ENCODE results near the gene KRT222. TPM values are rescaled to one million over a fixed set of nuclear protein-coding genes. Genes with fewer than 3 reads are reported as not detected.

The KRT222 gene
- total RNA-seq, 6 experiments from 2014 or later = 1.2 to 3.2 (median 1.9) TPM

- ATAC-seq = no peak
- H3K9me3 ChIP-seq = no peaks in the 10 kb centered on the region
- 100% methylated on average over 1 of the region's 3 CpGs for WGBS (ENCODE audit: insufficient coverage, low coverage, low lambda C conversion rate, missing lambda C conversion rate)
Measured at GRCh38 chr17:40616592-40616991, 48.4 kb downstream of the KRT222 start.

GRCh38 chr17:40615841-40616476, 49.0 kb downstream of the KRT222 start:
- no peaks in the 10 kb centered on the region for H3K9me3 ChIP-seq
- DNase-seq = no peak
- peaks cover 0 to 12% (median 6%) of the 10 kb centered on the region in 4 donors for H3K4me1 ChIP-seq
- no peak for TF ChIP-seq CTCF (IDR thresholded peaks at IDR 0.05)
- TF ChIP-seq POLR2A (IDR thresholded peaks at IDR 0.05) = no peak
- no peak overlapping the region for H3K4me3 ChIP-seq
- H3K27ac ChIP-seq = no peak overlapping the region
- H3K36me3 ChIP-seq = no peaks in the 10 kb centered on the region
- ATAC-seq = no peak
- H3K27me3 ChIP-seq = no peaks in the 10 kb centered on the region
- intact Hi-C loops (cut with DNase I) = loop anchor here in 1 of 2 donors (5.0 kb wide), 1 partner anchor 171 kb away; no protein-coding TSS in a partner anchor
- 59% methylated on average over 6 of the region's 10 CpGs for WGBS (ENCODE audit: insufficient coverage, low coverage, low lambda C conversion rate, missing lambda C conversion rate)

More at GRCh38 chr17:40616592-40616991, 48.4 kb downstream of the KRT222 start:
- peaks cover 0 to 12% (median 6%) of the 10 kb centered on the region in 4 donors for H3K4me1 ChIP-seq
- intact Hi-C loops (cut with DNase I) = loop anchor here in 1 of 2 donors (5.0 kb wide), 1 partner anchor 171 kb away; no protein-coding TSS in a partner anchor
- H3K36me3 ChIP-seq = no peaks in the 10 kb centered on the region
- H3K4me3 ChIP-seq = no peak overlapping the region
- H3K27ac ChIP-seq = no peak overlapping the region
- TF ChIP-seq POLR2A (IDR thresholded peaks at IDR 0.05) (no peak), CTCF (IDR thresholded peaks at IDR 0.05) (no peak)
- H3K27me3 ChIP-seq = no peaks in the 10 kb centered on the region
- DNase-seq = no peak

- 41% methylated on average over 3 of the region's 7 CpGs for WGBS (ENCODE audit: insufficient coverage, low coverage, low lambda C conversion rate, missing lambda C conversion rate)
- no peaks in the 10 kb centered on the region for H3K27me3 ChIP-seq
- no peaks in the 10 kb centered on the region for H3K36me3 ChIP-seq
- peak; percentile 78 to 86 (median 82) for ATAC-seq
- no peak overlapping the region for H3K4me3 ChIP-seq
- DNase-seq = peak; percentile 71 to 80 (median 77)
- H3K27ac ChIP-seq = no peak overlapping the region
- intact Hi-C loops (cut with DNase I) = loop anchor here in 1 of 2 donors (5.0 kb wide), 1 partner anchor 172 kb away; no protein-coding TSS in a partner anchor
- TF ChIP-seq CTCF (IDR thresholded peaks at IDR 0.05) = peak; percentile 45 to 72 (median 68)
- no peak for TF ChIP-seq POLR2A (IDR thresholded peaks at IDR 0.05)
- peaks cover 0 to 12% (median 6%) of the 10 kb centered on the region in 4 donors for H3K4me1 ChIP-seq
- H3K9me3 ChIP-seq = no peaks in the 10 kb centered on the region
Measured at GRCh38 chr17:40615068-40615840, 49.7 kb downstream of the KRT222 start.

GRCh38 chr17:40614431-40615067, 50.4 kb downstream of the KRT222 start:
- H3K27ac ChIP-seq = no peak overlapping the region
- intact Hi-C loops (cut with DNase I) = loop anchor here in 1 of 2 donors (5.0 kb wide), 1 partner anchor 173 kb away; no protein-coding TSS in a partner anchor

More at GRCh38 chr17:40614431-40615067, 50.4 kb downstream of the KRT222 start:
- H3K36me3 ChIP-seq = no peaks in the 10 kb centered on the region
- DNase-seq = no peak
- no peak for TF ChIP-seq POLR2A (IDR thresholded peaks at IDR 0.05)
- no peaks in the 10 kb centered on the region for H3K27me3 ChIP-seq
- peaks cover 0 to 10% (median 5%) of the 10 kb centered on the region in 4 donors for H3K4me1 ChIP-seq
- no peak overlapping the region for H3K4me3 ChIP-seq
- H3K9me3 ChIP-seq = no peaks in the 10 kb centered on the region
- ATAC-seq = no peak
- WGBS (ENCODE audit: insufficient coverage, low coverage, low lambda C conversion rate, missing lambda C conversion rate) = 78% methylated on average over 11 of the region's 13 CpGs

Data from right lobe of liver (tissue), 6 donors.